OCI-LY3 (cell line): ENCODE results near the gene TREML4.

Experiments
- EZH2phosphoT487 ChIP-seq: fragments of 200-600 bp; shearing (Covaris generic); IDR thresholded peaks from 2 replicates; pipeline ENCODE4 v1.6.1; 2018; ENCODE audit warnings: antibody characterized with exemption, mixed run types, low read depth
- TF ChIP-seq, protein P1 (sequence below): fragments of 200-600, 300-600 bp; sonication (generic); IDR thresholded peaks from 2 replicates; pipeline ENCODE4 v1.5.1; 2014; ENCODE audit warnings: antibody characterized with exemption, low read length, low read depth

DNA sequence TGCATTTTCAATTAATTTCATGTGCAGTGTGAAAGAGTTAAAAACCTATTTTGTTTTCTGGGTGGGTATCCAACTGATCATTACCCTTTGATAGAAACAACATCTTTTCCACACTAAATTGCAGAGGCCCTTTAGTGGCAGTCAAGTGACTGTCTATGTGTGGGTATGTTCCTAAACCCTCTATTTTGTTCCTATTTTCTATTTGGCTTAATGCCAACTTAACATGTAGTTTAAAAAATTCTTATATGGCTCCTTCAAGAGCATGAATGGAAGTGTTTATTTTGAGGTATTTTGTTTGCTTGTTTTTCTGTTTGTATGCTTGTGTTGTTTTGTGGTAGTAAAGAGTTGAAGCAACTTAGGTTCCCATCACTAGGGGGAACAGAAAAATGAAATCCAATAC, 38.4 kb downstream of the TREML4 start:
- TF ChIP-seq, protein P1, sequence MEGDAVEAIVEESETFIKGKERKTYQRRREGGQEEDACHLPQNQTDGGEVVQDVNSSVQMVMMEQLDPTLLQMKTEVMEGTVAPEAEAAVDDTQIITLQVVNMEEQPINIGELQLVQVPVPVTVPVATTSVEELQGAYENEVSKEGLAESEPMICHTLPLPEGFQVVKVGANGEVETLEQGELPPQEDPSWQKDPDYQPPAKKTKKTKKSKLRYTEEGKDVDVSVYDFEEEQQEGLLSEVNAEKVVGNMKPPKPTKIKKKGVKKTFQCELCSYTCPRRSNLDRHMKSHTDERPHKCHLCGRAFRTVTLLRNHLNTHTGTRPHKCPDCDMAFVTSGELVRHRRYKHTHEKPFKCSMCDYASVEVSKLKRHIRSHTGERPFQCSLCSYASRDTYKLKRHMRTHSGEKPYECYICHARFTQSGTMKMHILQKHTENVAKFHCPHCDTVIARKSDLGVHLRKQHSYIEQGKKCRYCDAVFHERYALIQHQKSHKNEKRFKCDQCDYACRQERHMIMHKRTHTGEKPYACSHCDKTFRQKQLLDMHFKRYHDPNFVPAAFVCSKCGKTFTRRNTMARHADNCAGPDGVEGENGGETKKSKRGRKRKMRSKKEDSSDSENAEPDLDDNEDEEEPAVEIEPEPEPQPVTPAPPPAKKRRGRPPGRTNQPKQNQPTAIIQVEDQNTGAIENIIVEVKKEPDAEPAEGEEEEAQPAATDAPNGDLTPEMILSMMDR, result no peak
- TF ChIP-seq EZH2phosphoT487, result no peak
